ENCODE measurements around the gene NAA16. TPM values are rescaled to one million over a fixed set of nuclear protein-coding genes. Genes with fewer than 3 reads are reported as not detected.

Gene NAA16
- total RNA-seq, 4 donors from 2014 or later = 25.4 to 62.2 (median 46.5) TPM

DNA sequence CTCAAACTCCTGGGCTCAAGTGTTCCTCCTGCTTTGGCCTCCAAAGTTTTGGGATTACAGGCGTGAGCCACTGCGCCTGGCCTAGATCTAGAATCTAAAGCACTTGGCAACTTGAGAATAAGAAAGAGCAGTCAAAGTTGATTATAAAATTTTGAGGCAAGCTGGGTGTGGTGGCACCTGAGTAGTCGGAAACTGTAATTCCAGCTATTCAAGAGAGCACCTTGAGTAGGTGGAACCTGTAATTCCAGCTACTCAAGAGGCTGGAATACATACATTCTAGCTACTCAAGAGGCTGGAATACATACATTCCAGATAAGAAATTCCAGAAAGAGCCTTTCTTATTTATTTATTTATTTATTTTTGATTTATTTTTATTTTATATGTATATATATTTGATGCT lies 8.3 kb upstream of the NAA16 start:
- no peak overlapping the region for H3K27ac ChIP-seq
- no peaks in the 10 kb centered on the region for H3K9me3 ChIP-seq
- intact Hi-C loops (cut with DNase I; ENCODE audit: low total_unique reads) = no loop called here
- H3K27me3 ChIP-seq = no peaks in the 10 kb centered on the region
- no peak for TF ChIP-seq POLR2A (IDR thresholded peaks at IDR 0.05)
- TF ChIP-seq, protein P1, sequence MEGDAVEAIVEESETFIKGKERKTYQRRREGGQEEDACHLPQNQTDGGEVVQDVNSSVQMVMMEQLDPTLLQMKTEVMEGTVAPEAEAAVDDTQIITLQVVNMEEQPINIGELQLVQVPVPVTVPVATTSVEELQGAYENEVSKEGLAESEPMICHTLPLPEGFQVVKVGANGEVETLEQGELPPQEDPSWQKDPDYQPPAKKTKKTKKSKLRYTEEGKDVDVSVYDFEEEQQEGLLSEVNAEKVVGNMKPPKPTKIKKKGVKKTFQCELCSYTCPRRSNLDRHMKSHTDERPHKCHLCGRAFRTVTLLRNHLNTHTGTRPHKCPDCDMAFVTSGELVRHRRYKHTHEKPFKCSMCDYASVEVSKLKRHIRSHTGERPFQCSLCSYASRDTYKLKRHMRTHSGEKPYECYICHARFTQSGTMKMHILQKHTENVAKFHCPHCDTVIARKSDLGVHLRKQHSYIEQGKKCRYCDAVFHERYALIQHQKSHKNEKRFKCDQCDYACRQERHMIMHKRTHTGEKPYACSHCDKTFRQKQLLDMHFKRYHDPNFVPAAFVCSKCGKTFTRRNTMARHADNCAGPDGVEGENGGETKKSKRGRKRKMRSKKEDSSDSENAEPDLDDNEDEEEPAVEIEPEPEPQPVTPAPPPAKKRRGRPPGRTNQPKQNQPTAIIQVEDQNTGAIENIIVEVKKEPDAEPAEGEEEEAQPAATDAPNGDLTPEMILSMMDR (IDR thresholded peaks at IDR 0.05) = no peak
- H3K4me1 ChIP-seq = no peaks in the 10 kb centered on the region
- no peak overlapping the region for H3K4me3 ChIP-seq
- DNase-seq = no peak
- H3K36me3 ChIP-seq = no peaks in the 10 kb centered on the region

DNA sequence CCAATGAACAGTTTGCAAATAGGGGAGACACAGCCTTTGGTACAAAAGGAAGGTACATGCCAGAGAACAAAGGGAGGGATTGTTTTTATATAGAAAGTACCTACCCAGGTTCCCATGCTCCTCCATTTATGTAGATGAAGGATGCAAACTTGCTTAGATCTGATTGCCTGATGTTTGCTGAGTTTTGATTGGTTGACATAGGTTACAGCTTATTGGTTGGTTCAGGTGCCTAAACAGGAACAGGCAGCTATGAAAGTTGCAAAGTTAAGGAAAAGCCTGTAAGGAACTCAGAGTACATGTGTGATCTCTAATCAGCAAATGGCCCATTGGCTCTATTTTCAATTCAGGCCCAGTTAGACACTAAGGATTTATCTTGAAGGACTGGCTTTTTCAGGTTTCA lies 6.5 kb upstream of the NAA16 start:
- TF ChIP-seq, protein P1 (IDR thresholded peaks at IDR 0.05) = no peak
- no peak for TF ChIP-seq POLR2A (IDR thresholded peaks at IDR 0.05)
- H3K36me3 ChIP-seq = no peaks in the 10 kb centered on the region
- intact Hi-C loops (cut with DNase I; ENCODE audit: low total_unique reads) = no loop called here

DNA sequence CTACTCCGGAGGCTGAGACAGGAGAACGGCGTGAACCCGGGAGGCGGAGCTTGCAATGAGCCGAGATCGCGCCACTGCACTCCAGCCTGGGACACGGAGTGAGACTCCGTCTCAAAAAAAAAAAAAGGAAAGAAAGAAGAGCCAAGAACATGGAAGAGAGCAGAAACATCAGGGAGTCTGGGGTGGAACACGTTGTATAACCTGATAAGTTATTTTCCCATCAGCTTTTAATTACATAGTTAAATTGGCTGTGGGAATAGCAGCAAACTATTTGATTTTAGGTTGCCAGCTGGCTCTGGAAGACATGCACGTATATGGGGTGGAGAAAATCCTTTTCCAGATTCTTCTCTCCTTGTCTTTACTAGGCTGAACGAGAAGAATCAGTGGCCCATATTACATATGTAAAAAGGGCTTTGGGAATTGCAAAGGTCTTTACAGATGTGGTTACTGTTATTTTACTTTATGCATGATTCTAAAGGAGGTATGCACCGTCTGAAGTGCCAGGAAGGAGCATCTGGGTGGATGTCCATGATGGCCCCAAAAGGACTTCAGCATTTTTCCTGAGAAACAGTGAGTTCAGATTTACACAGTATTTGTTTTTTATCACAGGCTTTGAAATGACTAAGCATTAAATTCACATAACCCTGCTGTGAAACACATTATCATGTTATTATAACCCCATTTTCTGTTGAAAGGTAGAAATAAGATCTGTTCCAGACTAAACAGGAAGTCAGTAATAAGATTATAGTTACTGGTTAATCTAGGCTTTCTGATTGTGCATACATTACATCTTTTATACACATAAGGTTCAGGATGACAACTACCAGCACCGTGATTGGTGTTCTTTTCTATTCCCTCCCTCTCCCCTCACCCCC lies 4.6 kb upstream of the NAA16 start:
- Histone ChIP-seq H3K4me3 (no peak overlapping the region), H3K27me3 (no peaks in the 10 kb centered on the region), H3K36me3 (no peaks in the 10 kb centered on the region), H3K9me3 (no peaks in the 10 kb centered on the region), H3K4me1 (no peaks in the 10 kb centered on the region), H3K27ac (no peak overlapping the region)
- no peak for TF ChIP-seq POLR2A (IDR thresholded peaks at IDR 0.05)
- DNase-seq = no peak
- intact Hi-C loops (cut with DNase I; ENCODE audit: low total_unique reads) = no loop called here

More for the DNA sequence above, 6.5 kb upstream of the NAA16 start:
- DNase-seq = no peak
- H3K4me3 ChIP-seq = no peak overlapping the region
- H3K4me1 ChIP-seq = no peaks in the 10 kb centered on the region
- H3K27me3 ChIP-seq = no peaks in the 10 kb centered on the region
- H3K27ac ChIP-seq = no peak overlapping the region
- no peaks in the 10 kb centered on the region for H3K9me3 ChIP-seq

DNA sequence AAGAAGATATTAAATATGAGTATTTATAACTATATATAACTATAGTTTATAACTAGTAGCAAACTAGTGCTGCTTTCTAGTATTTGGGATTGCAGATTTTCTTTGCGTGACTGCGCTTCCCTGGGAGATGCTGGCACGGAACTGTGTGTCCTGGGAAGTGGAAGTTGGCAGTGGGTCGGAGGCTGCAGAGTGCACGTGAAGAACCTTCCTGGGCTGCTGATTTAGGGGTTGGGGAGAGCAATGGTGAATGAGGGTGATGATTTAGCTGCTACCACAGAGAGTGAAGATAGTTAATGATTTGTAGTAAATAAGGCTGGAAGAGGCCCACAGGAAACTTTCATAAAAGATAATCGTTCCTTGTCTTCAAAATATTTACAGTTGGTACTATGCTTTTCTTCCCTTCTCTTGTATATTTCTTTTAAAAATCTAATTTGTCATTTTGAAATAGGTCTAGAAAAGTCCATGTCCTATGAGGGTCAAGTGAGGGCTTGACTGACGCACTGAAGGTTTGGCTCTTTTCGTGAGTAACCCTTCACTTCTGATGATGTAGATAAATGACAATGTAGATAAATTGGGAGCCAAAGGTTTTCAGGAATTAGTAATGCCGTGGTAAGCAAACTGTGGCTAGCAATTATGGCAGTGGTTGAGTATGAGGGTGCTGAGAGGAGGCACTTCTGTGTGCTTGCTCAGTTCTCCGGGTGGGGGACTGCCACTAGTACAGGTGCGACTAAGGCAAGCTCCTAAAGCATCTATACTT lies 3.0 kb upstream of the NAA16 start:
- DNase-seq = no peak
- no peak overlapping the region for H3K27ac ChIP-seq
- H3K9me3 ChIP-seq = no peaks in the 10 kb centered on the region
- intact Hi-C loops (cut with DNase I; ENCODE audit: low total_unique reads) = no loop called here
- no peak overlapping the region for H3K4me3 ChIP-seq
- H3K4me1 ChIP-seq = no peaks in the 10 kb centered on the region
- no peak for TF ChIP-seq POLR2A (IDR thresholded peaks at IDR 0.05)
- TF ChIP-seq, protein P1 (IDR thresholded peaks at IDR 0.05) = no peak
- H3K27me3 ChIP-seq = no peaks in the 10 kb centered on the region
- no peaks in the 10 kb centered on the region for H3K36me3 ChIP-seq

DNA sequence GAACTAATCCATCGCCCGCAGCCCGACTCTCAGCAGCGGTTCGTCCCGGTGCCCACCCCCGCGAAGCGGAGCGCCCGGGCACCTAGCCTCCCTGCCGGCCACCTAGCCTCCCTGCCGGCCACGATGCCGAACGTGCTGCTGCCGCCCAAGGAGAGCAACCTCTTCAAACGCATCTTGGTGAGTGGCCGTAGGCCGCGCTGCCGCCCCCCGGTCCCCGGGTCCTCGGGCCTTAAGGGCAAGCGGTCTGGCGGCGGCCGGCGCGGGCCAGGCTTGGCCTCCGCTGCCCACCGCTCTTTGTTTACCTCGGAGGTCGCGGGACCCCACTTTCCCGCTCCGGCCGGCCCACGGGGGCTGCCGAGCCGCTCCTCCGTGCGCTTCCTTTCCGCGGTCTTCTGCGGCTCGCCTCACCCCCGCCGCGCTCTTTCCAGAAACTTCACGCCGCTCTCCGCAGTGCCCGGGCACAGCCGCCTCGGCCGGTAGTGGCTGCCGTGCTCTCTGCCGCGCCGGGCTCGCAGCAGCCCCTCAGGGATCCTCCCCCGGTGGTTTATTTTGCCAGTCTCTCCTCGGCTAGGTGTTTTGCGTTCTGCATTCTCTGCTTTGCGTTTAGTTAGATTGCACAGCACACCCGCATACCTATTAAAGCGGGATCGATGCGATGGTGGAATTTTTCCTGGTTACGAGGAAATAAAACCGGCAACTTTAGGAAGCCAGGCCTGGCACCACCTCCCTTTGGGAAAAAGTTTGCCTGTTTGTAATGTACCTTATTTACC lies 524 bp downstream of the NAA16 start:
- intact Hi-C loops (cut with DNase I; ENCODE audit: low total_unique reads) = no loop called here
- Histone ChIP-seq H3K27ac (peak overlapping the region; percentile 93 to 99), H3K9me3 (no peaks in the 10 kb centered on the region), H3K4me3 (peak overlapping the region; percentile 79 to 96), H3K36me3 (no peaks in the 10 kb centered on the region), H3K4me1 (no peaks in the 10 kb centered on the region), H3K27me3 (no peaks in the 10 kb centered on the region)
- TF ChIP-seq, protein P1 (IDR thresholded peaks at IDR 0.05) = peak in 1 of 4 experiments; percentile 2
- TF ChIP-seq POLR2A (IDR thresholded peaks at IDR 0.05) = no peak
- peak; percentile 18 to 25 for DNase-seq

All from uterus (tissue), 4 donors.